ENCODE results near the gene COIL. TPM values are rescaled to one million over a fixed set of nuclear protein-coding genes. Genes with fewer than 3 reads are reported as not detected.

Gene COIL
- total RNA-seq, 1 donor from 2014 or later = 32.6 TPM

- FAIRE-seq (no peak), DNase-seq (ENCODE audit: low spot score in 2 of 2) (no peak)
Measured at GRCh38 chr17:56890390-56890789, 70.5 kb downstream of the COIL start.

Other genes with a start within 250 kb of the COIL start
- gene C17orf67, start 127.1 kb downstream of the COIL start, total RNA-seq = 2.0 TPM
- gene DGKE, start 126.9 kb downstream of the COIL start, total RNA-seq = 28.5 TPM
- gene TRIM25, start 47.0 kb downstream of the COIL start, total RNA-seq = 0.82 TPM
- 3.3 TPM for gene SCPEP1, start 17.1 kb upstream of the COIL start, total RNA-seq
- 27.7 TPM for gene AKAP1, start 124.2 kb upstream of the COIL start, total RNA-seq